IPS-18c (cell line): ENCODE measurements around the gene DRC3.

Source experiments
- H3K4me3 ChIP-seq: 2 replicates; pipeline ENCODE4 v1.7.0; 2013; ENCODE audit warnings: low read depth, mild to moderate bottlenecking, low read length, moderate library complexity; ENCODE audit not compliant: insufficient read depth
- H3K9me3 ChIP-seq: one replicate; pipeline ENCODE4 v1.6.1; 2013; ENCODE audit warnings: mild to moderate bottlenecking, low read length, moderate library complexity; ENCODE audit not compliant: control insufficient read depth, insufficient read depth

Gene DRC3

DNA sequence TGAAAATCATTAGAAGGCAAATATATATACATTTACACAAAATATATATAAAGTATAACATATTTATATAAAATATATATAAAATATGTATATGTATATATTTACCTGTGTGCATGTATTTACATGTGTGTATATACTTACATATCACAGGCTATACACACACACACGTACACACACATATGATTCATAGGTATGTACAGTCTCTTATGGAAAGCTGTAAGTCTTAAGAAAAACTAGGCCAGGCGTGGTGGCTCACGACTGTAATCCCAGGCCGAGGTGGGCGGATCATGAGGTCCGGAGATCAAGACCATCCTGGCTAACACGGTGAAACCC is 15.1 kb upstream of the DRC3 start:
- Histone ChIP-seq H3K9me3 (no peaks in the 10 kb centered on the region), H3K4me3 (no peak overlapping the region)

DNA sequence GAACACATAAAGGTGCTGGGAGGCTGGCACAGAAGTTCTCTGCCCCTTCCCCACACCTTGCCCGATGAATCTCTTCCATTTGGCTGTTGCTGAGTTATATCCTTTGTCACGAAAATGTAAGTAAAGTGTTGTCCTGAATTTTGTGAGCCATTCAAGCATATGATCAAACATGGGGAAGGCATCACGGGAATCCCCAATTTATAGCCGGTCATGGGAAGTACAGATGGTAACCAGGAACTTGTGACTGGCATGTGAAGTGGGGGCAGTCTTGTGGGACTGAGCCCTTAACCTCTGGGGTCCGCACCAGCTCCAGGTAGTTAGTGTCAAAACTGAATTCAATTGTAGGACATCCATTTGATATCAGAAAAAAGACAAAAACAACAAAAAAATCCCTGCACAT is 13.7 kb upstream of the DRC3 start:
- Histone ChIP-seq H3K9me3 (no peaks in the 10 kb centered on the region), H3K4me3 (no peak overlapping the region)

DNA sequence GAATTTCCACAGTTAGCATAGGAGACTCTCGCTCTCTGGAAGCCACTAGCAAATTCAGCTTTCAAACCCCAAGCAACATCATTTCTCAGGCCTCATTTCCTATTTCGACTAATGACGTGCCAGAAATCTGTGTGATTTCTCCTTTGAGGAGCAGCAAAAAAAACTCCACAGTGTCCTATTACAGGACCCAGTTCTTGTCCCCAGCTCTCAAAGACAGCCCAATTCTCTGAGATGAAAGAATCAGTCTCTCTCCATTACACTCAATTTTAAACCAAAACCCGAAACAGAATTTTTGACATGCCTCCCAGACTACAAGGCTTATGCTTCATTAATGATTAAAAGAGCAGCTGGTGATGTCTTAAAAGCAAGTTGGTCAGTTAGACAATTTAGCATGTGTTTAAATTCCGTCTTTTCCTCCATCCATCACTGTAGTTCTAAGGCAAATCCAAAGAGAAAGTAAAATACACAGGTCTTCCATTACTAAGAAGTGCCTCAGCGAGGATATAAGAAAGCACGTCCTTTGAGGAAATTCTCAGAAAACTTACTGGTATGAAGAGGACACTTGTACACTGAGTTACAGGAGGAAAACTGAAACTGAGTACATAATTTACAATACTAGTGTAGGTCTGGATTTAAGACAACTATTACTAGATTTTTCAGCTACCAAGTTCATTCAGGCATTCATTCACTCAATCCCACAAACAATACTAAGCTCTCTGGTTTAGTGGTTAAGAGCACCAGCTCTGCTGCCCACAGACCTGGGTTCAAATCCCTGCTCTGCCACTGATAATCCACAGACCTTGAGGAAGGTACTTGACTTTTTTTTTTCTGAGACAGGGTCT is 12.9 kb upstream of the DRC3 start:
- H3K4me3 ChIP-seq: no peak overlapping the region
- no peaks in the 10 kb centered on the region for H3K9me3 ChIP-seq

DNA sequence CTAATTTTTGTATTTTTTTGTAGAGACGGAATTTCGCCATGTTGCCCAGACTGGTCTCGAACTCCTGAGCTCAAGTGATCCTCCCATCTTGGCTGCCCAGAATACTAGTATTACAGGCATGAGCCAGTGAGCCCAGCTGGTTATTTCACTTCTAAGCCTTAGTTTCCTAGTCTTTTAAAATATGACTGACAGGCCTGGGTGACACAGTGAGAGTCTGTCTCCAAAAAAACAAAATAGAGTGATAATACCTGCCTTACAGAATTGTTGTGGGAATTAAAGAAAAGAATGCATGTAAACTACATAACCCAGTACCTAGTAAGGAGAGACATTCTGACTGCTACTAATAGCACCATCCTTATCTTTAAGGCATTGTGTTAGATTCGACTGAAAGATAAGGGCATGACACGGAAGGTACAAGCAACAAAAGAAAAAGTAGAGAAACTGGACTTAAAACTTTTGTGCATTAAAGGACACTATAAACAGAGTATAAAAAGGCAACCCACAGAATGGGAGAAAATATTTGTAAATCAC is 12.1 kb upstream of the DRC3 start:
- Histone ChIP-seq H3K4me3 (no peak overlapping the region), H3K9me3 (no peaks in the 10 kb centered on the region)

DNA sequence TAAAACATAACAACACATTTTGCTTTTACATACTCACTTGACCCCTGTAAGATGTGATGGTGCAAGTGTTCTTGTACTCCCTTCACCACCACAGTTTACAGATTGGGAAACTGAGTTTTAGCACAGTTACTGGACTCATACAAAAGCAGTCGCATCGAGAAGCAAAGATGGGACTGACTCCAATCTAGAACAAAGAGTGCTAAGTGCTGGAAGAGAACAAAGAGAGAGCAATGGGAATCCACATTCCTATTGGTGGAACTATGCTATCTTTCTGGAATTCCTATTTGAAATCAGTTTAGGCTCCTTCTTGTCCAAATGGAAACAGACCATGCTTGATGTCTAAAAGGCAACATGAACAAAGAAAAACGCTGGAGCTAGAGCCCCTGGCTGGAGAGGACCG is 9.6 kb upstream of the DRC3 start:
- no peak overlapping the region for H3K4me3 ChIP-seq
- H3K9me3 ChIP-seq: no peaks in the 10 kb centered on the region

DNA sequence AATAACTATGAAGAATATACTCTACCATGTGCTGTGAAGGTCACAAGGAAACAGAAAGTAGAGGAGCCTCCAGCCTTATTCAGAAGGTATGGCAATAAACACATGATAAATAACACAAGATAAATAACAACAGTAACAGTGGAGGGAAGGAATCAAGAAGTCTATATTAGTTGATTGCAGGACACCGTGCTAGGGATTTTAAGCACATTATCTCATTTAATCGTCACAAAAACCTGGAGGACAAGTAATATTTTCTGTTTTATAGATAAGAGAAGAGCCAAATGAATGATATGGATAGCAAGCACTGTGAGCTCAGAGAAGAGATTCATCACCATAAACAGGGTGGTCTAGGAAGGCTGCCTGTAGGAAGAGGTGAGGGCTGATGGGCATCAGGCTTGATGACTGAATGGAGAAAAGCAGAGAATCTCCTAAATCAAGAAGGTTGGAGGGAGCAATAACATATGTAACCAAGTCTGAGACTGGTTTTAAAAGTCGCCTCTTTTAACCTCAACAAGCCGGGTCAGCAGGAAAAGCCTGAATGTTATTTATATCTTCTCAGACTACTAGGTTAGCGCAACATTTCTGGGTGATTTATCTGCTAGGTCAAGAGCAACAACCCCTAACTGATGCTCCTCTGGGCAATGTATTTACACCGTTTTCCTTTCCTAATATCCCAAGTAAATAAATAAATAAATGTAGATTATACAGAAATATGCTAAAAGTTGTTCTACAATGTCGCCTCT is 8.8 kb upstream of the DRC3 start:
- Histone ChIP-seq H3K9me3 (no peaks in the 10 kb centered on the region), H3K4me3 (no peak overlapping the region)

DNA sequence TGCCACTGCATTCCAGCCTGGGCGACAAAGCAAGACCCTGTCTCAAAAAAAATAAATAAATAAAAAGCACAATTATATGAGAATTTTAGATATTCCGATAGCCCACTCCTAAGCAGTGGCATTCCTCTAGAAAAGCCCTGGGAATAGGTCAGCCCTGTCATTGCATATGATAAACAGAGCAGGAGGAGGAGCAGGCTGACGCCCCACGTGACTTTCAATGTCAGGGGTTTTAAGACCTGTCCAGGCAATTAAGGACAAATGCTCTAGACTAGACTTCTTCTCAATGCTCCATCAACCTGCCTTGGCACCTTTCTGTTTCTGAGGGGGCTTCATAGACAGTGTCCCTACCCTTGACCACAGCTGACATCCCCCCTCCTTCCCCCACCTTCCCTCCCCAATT is 8.0 kb upstream of the DRC3 start:
- Histone ChIP-seq H3K4me3 (no peak overlapping the region), H3K9me3 (no peaks in the 10 kb centered on the region)

DNA sequence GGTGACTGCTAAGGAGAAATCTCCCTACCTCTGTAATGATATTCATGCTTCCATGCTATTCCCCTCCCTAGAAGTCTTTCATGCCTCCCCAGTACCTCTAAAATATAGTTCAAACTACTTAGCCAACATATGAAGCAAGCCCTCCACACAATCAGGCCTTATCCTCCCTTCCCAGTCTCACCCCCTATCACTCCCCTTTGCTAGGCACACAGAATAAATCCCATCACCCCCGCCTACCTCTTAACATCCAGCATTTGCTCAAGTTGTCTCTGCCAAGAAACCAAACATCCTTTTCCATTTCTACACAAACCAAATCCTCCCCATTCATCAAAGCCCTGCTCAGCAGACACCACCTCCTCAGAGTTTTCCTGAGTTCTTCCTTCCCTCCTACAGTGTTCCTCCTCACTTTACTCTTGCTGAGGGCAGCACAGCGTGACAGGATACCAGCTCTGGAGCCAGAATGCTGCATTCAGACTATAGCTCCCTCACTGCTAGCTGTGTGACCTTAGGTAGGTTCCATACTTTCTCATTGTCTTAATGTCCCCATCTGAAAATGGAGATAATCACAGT is 7.4 kb upstream of the DRC3 start:
- no peak overlapping the region for H3K4me3 ChIP-seq
- H3K9me3 ChIP-seq: no peaks in the 10 kb centered on the region

DNA sequence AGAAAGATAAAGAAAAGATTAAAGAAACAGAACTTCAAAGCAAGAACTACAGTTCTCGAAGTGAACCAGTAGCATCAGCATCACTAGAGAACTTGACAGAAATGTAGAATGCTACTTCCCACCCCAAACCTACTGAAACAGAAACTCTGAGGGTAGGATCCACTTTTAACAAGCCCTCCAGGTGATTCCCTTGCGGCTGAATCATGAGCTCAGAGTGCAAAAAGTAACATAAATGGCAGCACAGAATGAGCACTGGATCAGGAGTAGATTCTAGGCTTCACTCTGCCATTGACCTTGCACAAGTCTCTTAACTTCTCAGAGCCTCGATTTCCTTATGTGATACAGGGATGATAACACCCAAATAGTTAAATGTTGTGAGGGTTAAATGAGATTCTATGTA is 6.3 kb upstream of the DRC3 start:
- H3K9me3 ChIP-seq: no peaks in the 10 kb centered on the region
- H3K4me3 ChIP-seq: no peak overlapping the region

DNA sequence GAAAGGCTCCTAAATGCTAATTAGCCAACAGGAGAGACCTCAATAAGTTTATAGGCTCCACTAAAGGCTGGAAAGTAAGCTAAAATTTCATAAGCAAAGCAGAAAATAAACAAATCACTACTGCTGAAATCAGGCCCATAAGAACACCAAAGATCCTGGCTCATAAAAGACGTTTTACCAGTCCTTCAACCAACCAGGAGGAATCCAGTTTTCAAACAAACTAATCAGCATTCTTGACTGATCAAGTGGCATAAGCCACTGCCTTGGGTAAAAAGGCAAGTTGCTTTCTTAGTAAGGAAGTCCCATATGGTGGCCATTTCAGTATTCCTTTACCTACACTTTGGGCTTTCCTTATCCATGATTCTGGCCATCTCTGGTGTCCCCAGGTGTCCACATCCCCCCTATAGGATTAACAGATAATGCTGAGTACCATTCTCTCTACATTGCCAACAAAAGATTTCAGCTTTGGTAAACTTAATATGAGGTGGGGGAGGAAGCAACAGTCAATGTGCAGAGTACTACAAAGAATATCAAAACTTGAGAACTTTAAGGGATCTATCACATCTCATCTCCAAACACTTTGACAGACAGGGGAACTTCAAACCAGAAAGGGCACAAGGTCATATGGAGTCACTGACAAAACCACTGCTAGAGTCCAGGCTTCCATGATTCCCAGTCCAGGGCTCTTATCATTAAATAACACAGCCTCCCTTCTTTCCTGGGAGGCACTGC is 1.8 kb upstream of the DRC3 start:
- Histone ChIP-seq H3K4me3 (no peak overlapping the region), H3K9me3 (no peaks in the 10 kb centered on the region)

DNA sequence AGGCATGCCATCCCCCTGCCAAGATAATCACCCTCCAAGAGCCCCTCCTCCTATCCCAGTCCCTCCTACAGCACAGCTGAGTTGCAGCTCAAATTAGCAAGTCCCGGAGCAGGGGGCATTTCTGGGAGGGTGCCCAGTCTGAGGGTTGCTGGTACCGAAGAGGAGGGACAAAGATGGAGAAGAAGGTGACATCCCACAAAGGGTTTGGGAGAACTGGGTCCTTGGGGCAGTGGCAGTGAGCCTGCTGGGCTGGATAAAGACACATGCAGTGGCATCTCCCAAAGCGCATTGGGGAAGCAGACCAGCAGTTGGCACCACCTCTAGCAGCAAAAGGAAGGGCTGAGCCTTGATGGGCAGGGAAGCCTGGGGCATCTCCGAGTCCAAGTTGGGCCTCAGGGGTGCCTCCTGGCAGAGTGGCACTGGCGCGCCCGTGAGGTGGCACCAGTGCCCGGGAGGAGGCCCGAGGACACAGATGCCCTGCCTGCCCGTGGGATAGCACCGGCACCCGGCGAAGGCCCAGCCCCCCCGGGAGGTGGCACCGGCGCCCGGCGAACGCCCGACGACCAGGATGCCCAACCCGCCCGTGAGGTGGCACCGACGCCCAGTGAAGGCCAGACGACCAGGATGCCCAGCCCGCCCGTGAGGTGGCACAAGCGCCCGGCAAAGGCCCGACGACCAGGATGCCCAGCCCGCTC is 1.1 kb upstream of the DRC3 start:
- Histone ChIP-seq H3K4me3 (peak overlapping the region; percentile 86), H3K9me3 (no peaks in the 10 kb centered on the region)

DNA sequence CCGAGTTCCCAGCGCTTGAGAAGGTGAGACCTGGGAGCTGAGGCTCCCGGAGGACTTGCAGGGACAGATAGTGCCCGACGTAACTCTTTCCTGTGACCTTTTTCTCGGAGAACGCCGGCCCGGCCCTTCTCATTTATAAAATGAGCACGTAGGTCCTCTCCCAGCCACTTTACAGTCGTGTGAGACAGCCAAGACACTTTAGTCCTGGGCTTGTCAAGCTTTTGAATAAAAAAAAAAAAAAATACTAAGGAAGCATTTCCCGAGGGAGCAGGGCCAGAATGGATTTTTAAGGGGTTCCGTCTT is 241 bp downstream of the DRC3 start:
- Histone ChIP-seq H3K4me3 (peak overlapping the region; percentile 71), H3K9me3 (no peaks in the 10 kb centered on the region)

DNA sequence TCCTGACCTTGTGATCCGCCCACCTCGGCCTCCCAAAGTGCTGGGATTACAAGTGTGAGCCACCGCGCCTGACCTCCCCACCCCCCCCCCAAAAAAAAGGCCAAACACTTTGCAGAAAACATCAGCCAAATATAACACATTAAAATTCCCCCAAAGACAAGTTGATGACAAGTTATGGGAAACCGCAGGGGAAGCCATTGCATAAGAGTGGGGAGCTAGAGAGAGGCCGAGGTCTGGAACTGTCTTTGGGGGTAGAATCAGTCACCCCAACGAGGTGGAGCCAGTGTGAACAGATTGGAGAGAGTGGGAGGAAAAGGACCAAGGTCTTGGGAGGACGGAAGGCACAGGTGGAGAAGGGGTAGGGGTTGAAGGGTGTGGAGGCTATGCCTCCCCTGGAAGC is 2.8 kb downstream of the DRC3 start:
- Histone ChIP-seq H3K9me3 (no peaks in the 10 kb centered on the region), H3K4me3 (no peak overlapping the region)

DNA sequence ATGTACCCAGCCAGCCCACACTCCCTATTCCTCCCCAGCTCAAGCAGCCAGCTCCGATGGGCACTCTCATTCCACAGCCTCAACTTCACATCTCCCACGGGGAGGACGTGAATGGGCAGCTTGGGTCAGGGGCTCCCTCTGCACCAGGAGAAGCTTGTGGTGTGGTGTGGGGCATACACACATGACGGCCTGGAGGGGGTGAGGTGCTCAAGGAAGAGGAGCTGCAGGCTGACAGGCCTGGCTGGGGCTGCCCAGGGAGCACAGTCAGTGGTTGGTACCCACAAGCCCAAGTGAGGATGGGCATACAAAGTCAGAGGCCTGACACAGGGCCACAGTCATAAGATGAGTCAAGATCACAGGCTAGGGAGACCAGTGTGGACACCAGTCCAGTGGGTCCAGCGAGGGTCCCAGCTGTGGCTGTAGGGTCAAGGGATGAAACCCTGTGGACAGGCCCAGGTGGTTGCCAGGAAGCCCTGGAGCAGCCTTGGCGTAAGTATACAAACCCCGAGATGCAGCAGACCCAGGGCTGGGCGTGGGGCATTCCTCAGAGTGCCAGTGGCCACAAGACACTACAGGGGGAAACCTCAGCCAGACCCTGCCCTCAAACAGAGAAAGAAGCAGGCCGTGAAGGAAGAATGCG is 4.4 kb downstream of the DRC3 start:
- no peaks in the 10 kb centered on the region for H3K9me3 ChIP-seq
- no peak overlapping the region for H3K4me3 ChIP-seq

DNA sequence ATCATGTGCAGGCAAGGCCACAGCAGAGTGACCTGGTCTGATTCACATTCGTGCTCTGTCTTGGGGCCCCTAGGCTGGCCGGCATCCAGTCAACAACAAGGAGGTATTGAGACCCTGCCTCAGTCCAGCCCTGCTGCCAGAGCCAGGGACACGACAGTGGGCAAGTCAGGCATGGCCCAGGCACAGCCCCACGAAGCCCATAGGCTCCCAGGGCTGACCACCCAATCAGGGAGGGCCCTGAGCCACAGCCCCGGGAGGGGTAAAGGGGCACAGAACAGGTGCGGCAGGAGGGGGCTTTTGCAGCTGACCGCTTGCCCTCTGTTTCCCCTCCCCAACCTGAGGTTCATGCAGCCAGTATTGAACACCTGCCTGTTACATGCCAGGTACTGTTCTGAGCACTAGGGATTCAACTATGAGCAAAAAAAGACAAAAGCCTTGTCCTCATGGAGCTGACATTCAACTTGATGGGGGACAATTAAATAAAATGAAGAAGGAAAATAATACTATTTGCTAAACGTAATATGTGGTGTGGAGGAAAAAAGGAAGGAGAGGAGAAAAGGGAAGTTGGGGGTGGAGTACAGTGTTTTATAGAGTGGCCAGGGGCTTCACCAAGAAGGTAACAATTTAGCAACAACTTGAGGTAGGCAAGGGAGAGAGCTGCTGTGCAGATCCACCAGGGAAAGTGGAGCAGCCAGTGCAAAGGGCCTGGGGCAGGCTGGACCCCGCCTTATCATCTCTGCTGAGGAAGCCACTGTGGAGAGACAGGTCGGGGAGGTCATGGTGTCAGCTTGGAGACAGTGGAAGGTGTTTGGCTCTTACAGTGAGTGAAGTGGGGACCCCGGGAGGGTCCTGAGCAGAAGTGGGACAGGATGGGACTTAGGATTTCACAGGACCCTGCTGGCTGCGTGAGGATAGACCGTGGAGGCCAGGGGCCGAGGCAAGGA is 6.1 kb downstream of the DRC3 start:
- Histone ChIP-seq H3K9me3 (no peaks in the 10 kb centered on the region), H3K4me3 (no peak overlapping the region)

DNA sequence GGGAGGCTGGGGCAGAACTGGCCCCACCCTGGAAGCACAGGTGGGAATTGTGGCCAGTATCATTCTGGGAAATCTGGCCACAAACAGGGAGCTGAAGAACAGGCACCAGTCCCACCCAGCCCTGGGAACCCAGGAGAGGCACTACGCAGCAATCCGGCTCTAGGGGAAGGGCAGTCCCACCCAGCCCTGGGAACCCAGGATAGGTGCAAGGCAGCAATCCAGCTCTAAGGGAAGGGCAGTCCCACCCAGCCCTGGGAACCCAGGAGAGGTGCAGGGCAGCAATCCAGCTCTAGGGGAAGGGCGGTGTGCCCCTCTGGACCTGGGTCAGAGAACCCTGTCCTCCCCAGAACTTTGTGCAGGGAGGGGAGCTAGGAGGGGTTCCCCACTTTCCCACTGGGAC is 7.1 kb downstream of the DRC3 start:
- no peaks in the 10 kb centered on the region for H3K9me3 ChIP-seq
- H3K4me3 ChIP-seq: no peak overlapping the region
